Activated CD4-positive, alpha-beta T cell treated with anti-CD3 and anti-CD28 coated beads, Interleukin-2, amount 50 U/mL, for 1 hour (primary cell): Measurements from ENCODE around the gene ITGB1BP1.

Experiments
- DNase-seq: peaks from one replicate; pipeline ENCODE4 v3.0.0-alpha.2; 2020

ITGB1BP1 gene

DNA sequence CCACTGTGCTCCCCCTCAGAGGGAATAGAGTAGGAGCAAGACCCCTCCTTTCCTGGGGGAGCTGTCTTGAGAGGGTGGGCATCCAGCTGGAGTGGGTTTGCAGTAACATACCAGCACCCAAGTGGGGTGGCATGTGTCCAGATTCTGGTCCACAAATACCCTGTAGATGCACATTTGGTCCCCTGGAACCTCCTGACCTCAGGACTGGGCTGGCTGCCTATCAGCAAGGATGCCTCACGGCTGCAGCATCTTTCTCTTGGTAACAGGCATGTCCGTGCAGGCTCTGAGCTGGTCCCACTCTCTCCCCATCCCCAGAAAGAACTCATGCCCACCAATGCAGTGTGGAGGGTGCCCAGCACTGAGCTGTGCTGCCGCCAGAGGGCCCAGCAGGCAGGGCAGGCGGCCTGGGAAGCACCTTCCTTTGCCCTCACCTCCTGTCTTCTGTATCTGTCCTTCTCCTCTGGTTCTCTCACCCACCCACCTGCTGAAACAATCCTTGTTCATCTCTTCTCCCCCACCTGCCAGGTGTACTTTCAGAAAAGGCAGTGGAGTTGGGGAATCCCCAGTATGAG is 47.4 kb downstream of the ITGB1BP1 start:
- DNase-seq, result no peak

DNA sequence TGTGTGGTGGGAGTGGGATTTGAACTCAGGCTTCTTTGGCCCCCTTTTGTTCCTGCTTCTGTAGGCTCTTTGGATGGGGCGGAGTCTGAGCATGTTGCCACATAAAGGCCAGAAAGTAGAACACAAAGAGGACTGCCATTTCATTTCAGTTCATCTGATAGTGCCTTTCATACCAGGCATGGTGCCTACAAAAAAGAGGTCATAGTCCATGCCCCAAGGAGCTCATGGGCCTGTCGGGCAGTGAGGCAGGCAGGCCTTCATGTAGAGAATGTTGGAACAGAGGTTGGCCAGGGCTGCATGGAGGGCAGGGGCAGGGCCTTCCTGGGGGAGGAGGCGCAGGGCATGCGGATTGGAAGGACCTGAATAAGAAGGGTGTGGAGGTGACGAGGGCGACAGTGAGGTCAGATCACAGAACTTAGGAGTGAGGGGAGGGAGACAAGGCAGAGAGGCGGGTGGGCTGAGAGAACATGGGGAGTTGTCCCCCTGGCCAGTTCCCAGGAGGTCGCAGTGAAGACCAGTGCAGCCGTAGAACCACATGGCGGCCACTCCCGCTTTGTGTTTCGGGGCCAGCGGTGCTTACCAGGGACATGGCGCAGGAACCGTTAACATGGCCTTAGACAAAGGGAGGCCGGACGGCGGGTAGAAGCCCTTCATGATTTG is 49.1 kb downstream of the ITGB1BP1 start:
- no peak for DNase-seq

DNA sequence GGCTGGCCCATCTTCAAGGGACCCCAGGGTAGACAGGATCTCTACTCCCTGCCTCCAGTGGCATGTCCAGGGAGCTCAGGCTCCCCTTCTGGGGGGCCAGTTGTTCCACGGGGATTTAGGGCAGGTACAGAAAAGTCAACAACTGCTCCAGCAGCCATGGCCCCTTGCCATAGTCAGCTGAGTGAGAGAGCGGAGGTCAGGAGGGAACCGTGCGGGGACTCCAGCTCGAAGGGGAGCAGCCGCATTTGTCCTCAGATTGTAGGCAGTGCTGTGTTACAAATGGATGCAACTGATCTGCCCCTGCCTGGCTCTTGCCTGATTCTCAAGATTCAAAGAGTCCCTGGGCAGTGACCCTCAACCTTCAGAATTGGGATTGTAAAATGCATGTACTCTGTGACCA is 49.9 kb downstream of the ITGB1BP1 start:
- DNase-seq, result no peak

DNA sequence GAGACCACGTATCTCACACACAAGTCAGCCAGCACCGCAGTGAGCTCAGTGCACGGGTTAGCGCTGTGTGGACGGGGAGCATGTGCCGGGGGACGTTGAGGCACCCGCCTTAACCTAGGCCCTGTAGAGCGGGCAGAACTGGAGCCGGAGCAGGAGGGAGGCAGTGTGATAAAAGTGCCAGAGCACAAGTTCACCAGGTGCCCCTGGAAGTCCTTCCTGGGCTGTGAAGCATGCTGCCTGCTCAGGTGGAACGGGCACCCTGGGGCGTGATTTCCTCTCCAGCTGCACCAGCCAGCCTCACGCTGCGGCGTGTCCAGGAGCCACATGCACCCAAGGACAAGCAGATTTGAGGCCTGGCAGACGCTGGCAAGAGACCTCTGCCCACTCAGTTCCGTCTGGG is 50.3 kb downstream of the ITGB1BP1 start:
- no peak for DNase-seq

DNA sequence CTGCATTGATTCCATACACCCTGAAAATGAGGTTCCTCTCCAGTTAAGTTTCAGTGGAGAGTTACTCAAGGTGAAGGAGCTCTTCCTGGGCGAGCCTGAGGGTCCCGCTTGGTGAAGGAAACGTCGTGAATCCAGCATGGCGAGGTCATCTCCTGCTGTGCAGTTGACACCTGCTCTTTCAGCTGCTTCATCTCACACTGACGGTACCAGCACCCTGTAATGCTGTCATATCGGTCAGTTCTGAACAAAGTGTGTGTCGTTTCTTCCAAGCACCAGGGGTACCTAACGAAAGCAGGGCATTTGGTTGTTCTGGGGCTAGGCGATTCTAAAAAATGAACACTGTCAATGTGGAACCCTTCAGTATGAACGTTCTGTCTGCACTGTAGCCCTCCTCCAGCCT is 52.6 kb downstream of the ITGB1BP1 start:
- DNase-seq, result no peak

DNA sequence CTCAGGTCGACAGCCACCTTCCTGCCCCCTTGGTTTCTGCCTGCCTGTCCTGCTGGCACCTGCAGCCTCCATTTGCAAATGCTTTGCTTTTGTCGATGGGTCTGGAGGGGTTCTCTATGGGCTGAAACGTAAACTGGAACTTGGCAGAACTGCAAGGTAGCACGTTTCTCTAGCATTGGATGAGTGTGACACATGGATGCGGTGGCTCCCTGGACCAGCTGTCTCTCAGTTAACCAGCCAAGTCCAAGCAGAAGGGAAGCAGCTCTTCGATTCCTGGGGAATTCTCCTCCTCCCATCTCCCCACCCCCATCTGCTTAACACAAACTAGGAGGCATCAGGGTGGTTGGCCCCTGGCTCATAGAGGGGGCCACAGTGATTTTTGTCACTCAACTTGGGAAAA is 57.3 kb downstream of the ITGB1BP1 start:
- no peak for DNase-seq

DNA sequence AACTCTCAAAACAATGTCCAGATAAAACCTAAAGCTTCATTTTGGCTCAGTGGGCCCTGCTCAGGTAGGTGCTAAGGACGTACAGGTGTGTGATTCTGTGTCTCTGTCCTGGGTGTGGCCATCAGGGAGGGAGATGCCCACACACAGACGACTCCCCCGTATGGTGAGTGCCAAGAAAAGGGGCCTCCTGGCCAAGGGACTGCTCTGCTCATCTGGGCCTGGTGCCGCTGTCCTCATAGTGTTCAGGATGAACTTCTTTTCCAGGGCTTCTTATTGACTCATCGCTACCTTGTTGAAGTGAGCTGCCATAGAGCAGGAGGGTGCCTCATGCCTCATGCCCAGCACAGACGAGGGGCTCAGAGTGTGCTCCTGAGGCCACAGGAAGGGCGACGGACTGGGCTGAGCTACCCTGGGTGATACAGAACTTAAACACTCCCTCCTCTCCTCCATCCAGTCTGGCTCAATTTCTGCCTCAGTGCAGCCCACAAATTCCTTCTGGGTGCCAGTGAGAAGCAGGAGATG is 57.8 kb downstream of the ITGB1BP1 start:
- no peak for DNase-seq

DNA sequence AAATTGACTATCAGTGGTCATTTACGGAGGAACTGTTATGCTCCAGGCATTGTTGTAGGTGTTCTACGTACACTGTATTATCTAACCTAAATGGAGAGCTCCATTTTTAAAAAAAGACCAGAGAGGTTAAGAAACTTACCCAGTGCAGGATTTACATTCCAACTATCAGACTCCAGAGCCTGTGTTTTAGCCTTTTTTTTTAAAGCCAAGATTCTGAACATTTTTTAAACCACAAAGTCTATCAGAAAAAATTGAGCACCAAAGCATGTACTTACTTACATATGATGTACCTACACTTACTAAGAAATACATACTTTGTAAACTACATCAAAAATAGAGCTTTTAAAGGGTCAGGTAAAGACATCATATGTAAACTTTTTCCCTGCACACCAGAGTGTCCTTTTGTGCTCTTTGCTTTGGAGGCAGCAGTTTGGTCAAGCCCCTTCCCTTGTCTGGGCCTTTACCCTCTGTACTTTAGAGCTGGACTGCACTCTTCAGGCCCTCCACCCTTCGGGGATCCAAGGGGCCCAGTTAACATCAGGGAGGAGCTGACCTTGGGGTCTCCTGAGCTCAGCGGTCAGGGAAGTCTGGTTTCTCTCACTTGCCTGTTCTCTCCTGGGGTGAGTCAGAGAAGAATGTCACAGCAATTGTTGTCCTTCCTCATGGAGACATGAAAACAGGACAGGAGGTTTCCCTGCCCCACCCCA is 58.4 kb downstream of the ITGB1BP1 start:
- DNase-seq, result no peak

DNA sequence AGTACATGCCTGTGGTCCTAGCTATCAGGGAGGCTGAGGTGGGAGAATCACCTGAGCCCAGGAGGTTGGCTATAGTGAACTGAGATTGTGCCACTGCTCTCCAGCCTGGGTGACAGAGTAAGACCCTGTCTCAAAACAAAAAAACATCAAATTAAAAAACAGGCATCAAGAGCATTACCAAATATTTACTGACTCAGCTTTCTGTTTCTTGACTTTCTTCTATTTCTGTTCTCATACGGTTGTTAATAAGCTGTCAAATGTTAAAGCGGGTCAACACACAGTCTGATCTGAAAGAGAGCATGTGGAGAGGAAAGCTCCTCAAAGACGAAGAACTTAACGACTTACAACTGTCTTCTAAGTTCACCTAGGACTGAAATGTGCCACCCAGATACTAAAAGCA is 59.0 kb downstream of the ITGB1BP1 start:
- no peak for DNase-seq

DNA sequence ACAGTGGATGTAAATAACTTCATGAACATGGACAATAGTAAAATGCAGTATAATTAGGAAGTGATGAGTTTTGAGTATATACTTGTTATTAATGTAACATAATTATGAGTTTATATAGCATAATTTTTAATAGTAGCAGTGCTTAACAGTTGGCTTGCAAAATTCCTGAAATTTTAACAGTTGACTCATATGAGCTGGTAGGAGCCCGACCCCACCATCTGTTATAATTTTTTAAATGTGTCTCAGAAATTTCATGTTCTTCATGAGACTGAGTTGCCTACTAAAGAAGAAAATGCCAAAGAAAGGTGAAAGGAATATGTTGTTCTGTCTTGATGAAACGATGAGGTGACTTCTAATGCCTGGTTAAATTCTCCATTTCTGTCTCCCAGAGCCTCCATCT is 62.6 kb downstream of the ITGB1BP1 start:
- no peak for DNase-seq

DNA sequence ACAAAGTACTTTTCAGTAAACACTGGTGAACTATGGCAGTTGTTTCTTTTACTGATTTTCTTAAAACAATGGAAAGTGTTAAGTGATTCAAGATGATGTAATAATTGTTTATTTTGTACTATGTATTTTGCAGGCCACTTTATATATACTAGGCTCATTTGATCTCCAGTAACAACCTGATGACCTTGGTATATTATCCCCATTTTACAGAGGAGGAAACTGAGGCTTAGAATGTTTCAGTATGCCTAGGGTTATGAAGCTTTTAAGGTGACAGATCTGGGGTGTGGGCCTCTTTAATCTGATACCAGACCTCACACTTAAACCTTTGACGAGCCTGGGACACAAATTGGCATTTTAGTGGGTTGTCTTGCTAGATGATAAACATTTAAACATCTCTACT is 63.2 kb downstream of the ITGB1BP1 start:
- no peak for DNase-seq

DNA sequence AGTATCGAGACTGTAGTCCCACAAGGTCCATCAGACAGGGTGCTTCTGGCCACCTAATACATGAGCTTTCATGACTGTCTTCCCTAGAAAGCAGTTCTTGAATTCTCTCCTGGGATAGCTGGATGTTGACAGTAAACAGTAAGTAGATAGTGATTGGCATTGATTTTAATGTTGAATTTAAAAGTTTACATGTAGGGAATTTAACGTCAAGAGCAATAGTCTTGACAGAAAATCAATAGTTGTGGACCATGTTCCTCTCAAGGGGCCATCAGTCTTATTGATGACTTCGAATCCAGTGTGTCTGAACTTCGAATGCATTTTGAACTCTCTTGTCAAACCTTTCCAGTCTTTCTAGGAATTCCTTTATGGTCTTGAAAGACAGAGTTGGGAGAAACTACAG is 63.9 kb downstream of the ITGB1BP1 start:
- no peak for DNase-seq

DNA sequence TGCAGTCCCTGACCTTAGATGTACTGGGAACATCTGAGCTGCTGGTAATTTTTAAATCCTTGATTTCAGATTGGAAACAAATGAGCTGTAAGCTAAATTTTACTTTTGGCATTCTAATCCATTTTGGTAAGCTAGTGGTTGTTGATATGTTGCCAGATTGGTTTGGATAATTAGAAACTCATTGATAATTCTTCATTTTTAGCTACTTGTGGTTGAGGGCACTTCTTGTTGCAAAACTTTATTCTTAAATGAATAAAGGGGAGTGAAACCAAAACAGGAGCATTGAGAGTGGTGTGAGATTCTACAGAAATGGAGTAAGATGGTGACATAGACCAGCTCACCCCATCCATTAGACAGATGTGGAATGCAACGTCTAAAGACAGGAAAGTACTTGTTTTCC is 64.5 kb downstream of the ITGB1BP1 start:
- no peak for DNase-seq

DNA sequence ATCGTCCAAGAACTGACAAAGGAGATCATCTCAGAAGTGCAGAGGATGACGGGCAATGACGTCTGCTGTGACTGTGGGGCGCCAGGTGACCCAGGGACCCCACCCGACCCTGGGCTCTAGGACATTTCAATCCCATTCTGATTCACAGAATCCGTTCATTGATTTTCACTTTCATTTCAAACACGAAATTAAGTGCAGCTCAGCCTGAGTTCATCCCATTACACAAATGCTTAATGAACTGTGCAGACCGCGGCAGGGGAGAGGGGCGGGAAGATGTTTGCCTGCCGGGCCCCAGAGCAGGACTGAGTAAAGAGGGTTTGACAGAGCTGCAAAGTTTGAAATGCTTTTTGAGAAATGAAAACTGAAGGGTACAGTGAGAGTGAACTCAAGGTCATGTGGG is 67.1 kb downstream of the ITGB1BP1 start:
- no peak for DNase-seq

DNA sequence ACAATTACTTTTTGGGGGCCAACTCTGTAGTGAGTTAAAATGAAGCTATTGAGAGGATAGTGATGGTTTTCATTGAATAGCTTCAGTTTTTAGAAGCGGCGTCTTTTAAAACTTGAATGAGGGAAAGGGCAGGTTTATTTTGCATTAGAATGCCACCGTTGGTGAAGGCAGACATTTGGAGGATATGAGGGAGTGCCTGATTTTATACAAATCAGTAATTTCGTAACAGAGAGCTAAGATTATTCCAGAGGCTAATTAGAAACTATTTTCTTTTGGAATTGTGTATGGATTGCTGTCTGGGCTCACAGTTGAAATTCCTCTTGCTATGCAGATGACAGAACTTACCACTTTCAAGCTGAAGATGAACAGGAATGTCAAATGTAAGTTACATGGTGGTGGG is 67.6 kb downstream of the ITGB1BP1 start:
- DNase-seq, result no peak

DNA sequence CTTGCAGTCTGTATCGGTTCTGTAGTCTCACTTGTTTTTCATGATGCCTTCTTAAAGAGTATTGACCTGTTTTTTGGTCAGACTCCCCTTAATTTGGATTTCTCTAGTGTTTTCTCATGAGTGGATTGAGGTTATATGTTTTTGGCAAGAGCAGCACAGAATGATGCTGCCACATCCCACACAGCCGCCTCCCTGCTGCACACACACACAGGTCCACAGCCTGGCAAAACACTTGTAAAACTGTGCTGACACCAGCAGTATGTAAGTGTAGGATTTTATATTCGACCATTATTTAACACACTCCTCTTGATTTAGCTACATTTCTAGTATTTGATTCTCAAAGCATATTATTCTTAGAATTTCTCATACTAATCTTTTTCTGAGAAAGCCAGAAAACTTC is 68.1 kb downstream of the ITGB1BP1 start:
- DNase-seq, result no peak

DNA sequence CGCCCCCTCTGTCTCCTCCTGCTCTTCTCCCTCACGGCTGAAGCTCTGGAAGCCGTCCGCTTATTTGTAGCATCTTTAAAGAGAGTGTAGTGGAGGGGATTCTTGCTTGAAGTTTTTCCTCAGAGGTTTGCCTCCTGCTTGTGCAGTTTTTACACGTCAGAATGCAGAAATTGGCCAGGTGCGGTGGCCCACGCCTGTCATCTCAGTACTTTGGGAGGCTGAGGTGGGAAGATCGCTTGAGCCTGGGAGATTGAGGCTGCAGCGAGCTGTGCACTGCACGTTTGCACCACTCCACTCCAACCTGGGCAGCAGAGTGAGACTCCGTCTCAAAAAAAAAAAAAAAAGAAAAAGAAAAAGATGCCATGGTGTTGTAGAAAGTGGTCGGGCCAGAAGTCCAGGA is 69.0 kb downstream of the ITGB1BP1 start:
- no peak for DNase-seq
